ENCODE data around the gene RPL15.
"Not testable (repeated sequence)": the region's sequence is repeated elsewhere in the genome, so short reads cannot be mapped to it uniquely, and the experiment has no call there.

The RPL15 gene

DNA sequence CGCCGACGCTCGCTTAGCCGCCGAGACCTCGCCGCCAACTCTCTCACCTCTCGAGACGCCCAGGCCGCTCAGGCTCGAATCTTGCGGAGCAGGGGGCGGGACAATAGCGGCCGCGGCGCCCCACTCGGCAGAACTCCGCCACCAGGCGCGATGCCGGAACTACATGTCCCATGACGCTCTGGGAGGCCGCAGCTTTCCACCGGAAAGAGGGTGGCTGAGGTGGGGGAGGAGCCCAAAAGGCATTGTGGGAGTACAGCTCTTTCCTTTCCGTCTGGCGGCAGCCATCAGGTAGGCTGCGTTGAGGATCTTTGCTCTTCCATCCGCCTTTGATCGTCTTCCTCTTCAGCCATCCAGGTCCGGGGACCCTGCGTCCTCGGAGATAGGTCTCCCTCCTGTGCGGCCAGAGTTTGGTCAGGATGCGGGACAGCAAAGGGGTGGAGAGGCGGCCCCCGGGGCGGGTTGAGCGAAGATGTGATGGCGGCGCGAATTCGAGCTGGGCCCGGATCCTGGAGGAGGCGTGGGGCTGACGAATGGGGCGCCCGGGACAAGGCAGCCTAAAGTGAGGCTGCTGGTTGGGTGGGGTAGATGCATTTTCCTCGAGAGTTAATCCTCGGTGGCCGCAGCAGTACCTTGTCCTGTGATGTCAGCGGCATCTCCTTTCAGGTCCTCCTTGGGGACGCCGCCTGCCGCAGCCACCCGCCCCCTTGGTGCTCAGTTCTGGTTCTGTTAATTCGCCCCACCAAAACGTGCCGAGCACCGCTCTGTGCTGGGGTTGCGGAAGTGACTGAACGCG, at the start of gene RPL15, which contains the start of gene NKIRAS1:
Gene RPL15, plus strand, starts transcription at position 247 of the 793 bp plus-strand sequence. CDS start 728 bp downstream, outside the sequence.
Gene NKIRAS1, minus strand, starts transcription at position 105 of the 793 bp plus-strand sequence. CDS start 6,086 bp downstream, outside the sequence.
- DNase-seq, result peak; percentile 92 to 95

DNA sequence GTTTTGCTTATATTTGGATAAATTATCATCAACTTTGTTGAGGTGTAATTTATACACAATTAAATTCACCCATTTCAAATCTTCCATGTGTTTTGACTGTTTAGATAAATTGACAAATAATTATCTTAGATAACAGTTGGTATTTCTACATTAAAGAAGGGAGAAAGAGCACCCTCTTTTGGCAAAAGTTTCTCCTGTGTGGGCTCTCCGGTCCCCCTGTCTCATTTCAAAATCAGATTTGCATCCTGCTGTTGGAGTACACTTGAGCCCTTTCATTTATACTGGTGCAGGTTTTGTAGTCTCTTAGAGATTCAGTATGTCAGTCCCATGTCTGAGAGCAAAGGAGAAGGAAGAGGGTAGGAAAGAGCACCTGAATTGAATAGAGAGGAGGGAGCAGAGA, 49.5 kb upstream of the RPL15 start:
- DNase-seq, result no peak

DNA sequence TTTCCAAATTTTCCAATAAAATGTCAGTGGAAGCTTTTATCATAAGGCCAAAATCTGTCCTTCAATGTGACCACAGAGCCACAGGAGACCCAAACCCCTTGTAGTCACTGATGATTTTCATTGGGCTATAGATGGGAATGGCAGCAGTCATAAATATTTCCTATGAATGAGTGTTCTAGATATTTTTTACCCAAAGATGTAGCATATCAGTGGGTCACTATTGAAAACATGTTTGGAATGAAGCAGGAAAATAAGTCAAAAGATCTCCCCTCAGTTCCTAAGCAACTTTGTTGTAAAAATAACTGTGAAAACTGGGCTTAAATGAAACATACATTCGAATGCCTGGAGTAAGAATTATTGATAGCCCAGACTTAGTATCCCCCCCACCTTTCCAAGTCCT, 49.1 kb upstream of the RPL15 start:
- no peak for DNase-seq

DNA sequence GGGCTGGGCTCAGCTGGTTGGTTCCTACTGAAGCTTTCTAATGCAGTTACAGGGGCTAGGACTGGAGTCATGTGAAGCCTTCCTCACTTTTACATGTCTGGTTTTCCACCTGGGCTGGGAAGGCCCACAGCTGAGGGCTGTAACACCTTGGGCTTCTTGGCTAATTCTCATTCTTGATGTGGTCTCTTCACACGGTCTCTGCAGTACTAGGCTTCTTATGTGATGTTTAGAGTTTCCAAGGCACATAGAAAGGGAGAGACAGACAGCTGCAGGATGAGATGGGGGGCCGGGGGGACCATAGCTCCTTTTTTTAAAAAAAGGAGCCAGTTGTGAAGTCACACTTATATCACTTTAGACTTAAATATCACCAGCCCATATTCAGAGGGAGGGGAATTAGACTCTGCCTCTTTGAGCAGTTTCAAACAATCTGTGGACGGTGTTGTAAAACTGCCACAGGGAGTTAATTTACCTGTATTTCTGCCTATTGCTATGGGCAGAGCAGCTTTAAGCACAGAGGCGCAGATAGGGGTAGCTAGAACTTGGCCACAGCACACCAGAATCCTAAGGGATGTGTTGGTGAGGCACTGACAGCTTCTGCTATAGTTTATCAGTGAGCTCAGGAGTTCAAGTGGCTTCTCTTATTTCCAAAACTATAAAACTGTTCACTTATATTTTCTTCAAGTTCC, 46.8 kb upstream of the RPL15 start:
- no peak for DNase-seq

DNA sequence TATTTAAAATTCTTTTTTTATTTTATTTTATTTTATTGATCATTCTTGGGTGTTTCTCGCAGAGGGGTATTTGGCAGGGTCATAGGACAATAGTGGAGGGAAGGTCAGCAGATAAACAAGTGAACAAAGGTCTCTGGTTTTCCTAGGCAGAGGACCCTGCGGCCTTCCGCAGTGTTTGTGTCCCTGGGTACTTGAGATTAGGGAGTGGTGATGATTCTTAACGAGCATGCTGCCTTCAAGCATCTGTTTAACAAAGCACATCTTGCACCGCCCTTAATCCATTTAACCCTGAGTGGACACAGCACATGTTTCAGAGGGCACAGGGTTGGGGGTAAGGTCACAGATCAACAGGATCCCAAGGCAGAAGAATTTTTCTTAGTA, 46.3 kb upstream of the RPL15 start:
- DNase-seq, result not testable (repeated sequence)

DNA sequence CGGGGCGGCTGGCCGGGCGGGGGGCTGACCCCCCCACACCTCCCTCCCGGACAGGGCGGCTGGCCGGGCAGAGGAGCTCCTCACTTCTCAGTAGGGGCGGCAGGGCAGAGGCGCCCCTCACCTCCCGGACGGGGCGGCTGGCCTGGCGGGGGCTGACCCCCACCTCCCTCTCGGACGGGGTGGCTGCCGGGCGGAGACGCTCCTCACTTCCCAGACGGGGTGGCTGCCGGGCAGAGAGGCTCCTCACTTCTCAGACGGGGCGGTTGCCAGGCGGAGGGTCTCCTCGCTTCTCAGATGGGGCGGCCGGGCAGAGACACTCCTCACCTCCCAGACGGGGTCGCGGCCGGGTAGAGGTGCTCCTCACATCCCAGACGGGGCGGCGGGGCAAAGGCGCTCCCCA, 45.6 kb upstream of the RPL15 start:
- DNase-seq, result not testable (repeated sequence)

DNA sequence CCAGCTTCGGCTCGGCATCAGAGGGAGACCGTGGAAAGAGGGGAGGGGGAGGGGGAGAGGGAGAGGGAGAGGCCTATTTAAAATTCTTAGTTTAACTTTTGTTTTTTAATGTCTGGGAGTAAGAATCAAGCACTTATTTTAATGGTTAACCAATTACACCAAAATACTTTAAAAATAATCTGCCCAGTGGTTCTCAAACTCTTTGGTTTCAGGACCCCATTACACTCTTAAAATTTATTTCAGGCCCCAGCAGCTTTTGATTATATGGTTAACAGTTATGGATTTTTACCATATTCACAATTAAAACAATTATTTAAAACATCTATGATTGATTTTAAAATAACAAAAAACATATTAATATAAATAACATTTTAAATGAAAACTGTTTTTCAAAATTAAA, 44.6 kb upstream of the RPL15 start:
- DNase-seq, result no peak

DNA sequence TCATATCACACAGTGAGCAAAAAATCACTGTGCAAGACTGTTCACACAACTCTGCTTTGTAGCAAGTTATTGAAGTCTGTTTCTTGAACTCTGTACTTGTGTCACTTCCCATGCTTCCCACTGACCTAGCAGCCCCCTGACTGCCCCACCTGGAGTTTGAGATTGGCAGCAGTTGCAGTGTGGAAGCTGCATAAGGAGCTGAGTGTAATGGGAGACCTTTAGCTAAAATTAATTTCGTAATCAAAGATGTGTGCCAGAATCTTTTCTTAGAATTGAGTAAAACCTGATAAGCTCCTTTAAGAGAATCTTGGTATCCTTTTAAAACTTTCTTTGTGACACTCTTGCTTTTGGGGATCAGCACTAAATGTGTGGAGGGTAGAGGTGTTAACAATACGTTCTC, 43.0 kb upstream of the RPL15 start:
- no peak for DNase-seq

DNA sequence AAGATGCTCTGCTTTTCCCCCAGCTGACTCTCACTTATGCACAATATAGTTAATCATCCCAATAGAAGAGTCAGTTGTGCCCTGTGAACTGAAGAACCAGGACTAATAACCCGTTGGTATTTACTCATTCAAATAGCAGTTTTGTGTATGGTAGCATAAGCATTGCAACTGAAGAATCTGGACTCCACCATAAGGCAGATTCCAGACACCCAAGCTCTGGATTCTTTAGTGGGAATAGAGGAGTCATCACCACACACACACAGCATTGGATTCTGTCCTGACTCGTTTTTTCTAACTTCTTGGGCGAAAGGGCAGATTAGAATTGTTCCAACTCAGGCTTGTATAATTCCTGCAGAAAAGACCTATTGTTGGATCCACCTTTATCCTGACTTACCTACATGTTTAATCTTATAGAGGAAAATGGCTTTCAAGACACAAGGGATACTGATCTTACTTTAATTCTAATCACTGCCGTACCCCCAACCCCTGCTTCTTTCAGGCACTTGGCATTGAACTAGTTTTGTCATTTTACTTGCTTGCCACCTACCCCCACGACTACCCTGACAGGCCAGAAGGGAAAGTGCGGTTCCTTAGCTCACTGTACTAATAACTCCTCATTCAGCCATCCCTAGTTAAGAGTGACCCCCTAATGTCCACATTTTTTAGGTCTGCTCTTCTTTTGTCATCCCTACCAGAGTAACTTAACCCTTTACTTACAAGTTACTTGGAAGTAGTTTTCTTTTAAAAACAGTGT, 42.4 kb upstream of the RPL15 start:
- no peak for DNase-seq

DNA sequence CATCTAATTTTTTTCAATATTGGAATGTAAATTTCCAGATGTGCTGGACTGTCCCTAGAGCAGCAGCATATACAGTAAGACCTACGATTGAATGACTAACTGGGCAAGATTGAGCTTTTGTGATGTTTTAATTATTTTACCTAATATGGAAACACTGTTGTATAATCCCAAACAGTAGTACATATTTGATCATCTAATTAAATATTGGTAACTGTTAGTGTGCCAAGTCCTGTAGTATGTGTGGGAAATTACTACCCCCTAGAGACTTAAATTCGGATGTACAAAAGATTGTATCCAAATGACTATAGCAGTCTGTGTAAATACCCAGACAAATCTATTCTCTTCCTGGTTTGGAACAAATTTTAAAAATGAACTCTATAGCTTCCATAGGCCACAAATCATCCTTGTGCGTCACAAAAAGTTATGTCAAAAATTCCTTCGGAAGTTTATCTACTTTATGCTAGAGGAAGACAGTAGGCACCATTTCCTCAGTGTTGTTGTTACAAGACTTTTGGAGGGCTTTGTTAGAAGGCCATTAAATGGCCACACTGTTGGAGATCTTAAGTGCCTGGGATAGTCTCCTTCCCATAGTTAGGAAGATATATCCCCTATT, 41.7 kb upstream of the RPL15 start:
- DNase-seq, result no peak

DNA sequence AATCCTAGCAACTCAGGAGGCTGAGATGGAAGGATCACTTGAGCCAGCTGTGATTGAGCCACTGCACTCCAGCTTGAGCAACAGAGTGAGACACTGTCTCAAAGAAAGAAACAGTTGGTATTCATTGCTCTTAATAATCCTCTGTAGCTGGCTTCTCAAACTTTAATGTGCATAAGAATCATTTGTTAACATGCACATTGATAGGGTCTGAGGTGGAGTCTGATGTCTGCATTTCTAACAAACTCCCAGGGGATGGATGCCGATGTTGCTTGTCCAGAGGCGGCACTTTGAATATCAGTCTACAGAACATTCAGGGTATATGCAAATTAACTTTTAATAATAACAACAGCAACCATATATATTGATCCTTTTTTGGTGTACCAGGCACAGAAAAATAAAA, 40.0 kb upstream of the RPL15 start:
- no peak for DNase-seq

DNA sequence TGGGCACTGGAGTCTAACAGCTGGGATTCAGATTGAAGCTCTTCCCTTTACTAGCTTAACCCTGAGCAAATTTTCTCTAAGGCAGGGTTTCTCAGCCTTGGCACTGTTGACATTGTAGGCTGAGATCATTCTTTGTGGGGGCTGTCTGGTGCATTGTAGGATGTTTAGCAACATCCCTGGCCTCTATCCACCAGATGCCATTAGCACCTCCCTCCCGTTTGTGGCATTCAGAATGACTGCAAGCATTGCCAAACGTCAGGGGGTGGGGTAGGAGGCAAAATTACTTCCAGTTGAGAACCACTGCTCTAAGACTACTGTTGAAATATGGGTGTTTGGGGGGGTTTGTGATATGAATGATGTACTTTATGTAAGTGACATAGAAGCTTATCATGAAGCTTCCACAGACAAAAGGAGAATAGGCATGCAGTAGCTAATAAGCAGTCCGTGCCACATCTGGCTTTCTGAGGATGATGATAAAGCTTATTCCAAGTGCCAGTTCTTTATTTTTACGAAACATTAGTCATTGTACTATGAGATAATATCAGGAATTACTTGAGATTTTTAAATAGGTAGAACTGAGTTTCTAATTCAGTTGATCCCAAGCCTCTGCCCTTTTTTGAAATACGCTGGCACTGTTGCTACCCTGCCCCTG, 39.5 kb upstream of the RPL15 start:
- peak; percentile 82 to 87 for DNase-seq

DNA sequence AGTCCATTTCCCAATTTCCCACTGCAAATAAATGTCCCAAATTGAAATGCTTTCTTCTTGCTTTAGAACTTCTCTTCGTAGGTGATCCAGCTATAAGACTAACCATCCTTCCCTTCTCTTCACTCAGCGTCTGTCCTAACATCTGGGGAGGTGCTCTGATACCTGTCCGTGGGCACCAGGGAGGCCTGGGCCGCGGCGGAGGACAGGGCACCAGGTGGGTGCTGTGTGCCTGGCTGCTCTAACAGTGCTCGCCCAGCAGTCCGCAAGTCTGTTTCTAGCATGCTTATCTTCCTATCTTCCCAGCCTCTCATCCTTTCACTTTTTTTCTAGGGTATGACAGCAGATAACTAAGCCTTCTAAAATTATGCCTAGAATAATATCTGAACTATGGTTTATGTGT, 37.4 kb upstream of the RPL15 start:
- no peak for DNase-seq

DNA sequence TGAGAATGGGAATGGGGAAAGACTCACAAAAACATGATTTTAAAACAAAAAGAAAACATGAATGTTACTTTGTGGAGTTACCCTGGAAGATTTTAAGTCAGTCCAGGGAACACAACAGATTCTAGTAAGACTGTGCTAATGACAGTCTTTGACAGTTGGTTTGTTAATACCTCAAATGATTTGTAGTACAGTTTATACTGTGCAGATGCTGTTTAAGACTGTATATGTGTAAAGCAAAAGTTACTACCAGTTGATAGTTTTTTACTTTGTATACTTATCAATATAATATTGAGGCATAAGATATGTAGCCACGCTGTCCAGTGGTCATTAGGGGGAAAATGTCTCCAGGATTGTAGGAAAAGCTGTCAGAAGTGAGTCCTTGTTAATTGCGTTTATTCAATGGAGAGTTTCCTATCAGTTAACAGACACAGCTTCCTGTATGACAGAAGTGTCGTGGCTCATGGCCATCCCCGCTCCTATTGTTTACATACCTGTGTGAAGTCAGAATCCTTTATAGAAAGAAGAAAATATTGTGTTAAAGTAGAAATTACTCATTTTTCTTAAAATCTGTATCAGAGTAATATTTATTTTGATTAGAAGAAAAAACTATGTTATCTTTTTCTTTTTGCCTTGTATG, 36.1 kb upstream of the RPL15 start:
- DNase-seq, result no peak

DNA sequence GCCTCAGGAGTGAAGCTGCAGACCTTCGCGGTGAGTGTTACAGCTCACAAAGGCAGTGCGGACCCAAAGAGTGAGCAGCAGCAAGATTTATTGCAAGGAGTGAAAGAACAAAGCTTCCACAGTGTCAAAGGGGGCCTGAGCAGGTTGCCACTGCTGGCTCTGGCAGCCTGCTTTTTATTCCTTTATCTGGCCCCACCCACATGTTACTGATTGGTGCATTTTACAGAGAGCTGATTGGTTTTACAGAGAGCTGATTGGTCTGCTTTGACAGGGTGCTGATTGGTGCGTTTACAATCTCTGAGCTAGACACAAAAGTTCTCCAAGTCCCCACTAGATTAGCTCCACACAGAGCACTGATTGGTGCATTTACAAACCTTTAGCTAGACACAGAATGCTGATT, 34.9 kb upstream of the RPL15 start:
- not testable (repeated sequence) for DNase-seq

DNA sequence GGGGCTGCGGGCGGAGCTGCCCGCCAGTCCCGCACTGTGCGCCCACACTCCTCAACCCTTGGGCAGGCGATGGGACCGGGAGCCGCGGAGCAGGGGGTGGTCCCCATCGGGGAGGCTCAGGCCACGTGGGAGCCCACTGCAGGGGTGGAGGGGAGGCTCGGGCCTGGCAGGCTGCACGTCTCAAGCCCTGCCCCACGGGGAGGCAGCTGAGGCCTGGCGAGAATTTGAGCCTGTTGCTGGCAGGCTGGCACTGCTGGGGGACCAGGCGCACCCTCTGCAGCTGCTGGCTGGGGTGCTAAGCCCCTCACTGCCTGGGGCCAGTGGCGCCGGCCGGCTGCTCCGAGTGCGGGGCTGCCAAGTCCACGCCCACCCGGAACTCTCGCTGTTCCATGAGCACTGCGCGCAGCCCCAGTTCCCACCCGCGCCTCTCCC, 34.4 kb upstream of the RPL15 start:
- no peak for DNase-seq

DNA sequence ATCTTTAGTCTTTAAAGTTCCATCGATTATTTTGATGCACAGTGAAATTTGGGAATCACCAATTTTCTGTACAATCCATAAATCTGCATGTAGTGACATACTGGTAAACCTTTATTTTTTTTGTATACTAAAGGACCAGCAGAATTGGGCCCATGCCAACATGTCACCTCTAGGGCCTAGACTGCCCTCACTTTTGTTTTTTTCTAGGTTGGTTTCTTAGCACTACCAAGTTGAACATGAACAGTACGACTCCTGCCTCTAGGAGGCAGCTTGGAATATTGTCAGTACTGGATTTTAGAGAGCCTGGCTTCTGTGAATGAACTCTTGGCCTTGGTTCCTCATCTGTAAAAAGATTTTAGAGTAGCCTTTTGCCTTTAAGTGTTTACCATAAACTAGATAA, 32.5 kb upstream of the RPL15 start:
- DNase-seq, result no peak

DNA sequence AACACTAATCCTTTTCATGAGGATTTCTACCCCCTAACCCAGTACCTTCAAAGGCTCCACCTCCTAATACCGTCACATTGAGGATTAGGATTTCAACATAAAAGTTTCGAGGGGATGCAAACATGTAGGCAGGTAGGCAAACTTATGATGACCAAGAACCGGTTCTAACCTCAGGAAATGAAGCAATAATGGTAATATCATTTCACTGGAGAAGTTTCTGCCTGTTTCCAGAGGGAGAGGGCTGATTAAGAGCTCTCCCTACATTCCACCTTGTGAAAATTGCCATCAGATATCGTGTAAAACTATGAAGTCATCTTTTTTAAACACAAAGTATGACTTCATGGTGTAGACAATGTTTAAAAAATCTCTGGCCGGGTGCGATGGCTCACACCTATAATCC, 31.7 kb upstream of the RPL15 start:
- no peak for DNase-seq

DNA sequence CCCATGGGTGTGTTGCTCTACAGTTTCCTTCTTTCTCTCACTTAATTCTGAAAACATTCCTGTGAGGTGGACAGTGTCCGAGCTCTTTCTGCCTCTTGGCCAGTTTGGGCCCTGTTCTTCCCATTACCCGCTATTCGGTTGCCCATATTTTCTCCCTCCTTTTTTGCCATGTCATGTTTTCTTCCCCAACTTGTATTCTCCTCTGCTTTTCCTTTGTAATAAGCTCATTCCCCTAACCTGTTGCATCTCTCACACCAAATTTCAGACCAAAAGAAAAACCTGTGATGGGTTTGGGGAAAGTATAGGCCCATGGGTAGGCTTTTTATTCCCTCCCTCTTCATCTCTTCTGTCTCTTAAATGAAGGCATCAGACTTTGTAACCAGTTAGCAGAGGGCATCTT, 30.6 kb upstream of the RPL15 start:
- DNase-seq, result no peak

DNA sequence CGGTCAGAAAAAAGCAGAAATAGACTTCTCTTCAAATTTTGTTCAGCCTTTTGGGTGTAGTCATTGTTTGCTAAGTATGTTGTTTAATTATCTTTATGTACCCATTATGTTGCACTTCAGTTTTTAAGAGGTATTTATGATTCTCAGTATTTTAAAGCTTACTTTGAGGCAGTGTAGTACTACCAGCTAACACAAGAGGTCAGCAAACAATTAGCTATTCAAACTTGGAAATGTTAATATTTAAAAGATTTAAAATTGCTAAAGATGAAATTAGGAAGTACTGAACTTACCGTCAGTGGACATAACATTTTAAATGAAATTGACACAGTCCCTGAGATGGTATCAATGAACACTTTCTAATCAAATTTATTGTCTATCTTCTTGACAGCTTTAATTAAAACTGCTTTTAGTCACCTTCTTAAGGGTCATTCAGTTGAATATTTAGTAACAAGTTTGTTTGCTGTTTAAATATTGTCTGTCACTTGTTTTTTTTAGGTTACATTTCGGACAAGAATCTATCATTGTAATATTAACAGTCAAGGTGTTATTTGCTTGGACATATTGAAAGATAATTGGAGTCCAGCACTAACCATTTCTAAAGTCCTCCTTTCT, 28.2 kb upstream of the RPL15 start:
- DNase-seq, result peak; percentile 41 to 58

DNA sequence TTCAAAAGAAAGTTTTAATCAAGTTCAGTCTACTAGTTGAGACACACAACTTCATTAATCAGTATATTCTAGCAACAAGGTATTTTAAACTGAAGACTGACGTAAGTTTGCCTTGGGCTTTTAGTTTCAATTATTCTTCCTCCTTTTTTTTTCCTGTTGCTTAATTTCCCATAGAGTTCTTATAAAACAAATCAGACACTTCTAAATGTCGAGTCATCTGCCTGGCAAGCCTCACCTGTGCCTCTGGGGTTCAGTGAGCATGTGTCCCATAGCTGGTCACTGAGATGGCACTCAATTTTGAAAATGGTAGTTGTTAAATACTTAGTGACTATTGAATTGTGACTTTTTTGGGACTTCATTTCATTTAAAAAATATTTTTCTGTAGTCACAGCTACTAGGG, 27.5 kb upstream of the RPL15 start:
- DNase-seq, result no peak

DNA sequence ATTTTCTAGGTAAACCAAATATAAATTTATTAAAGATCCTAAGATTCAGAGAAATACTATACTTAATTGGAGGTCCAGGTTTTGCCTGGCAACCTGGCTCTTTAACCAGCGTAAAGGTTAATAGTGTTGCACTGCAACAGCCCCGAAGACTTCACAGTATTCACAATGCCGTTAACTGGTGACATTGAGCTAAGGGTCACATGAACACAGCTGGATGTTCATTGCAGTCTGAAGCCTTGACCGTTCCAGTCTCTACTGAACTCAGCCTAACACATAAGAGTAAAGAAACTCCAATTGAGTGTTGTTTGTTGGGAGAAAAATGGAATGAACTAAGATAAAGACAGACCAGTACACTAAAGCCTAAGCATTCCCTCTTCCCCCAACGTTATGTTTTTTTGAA, 27.0 kb upstream of the RPL15 start:
- DNase-seq, result no peak
